Chondrocyte (in vitro differentiated cells): ENCODE data around the gene PDE2A. TPM values are rescaled to one million over a fixed set of nuclear protein-coding genes. Genes with fewer than 3 reads are reported as not detected.

Experiments used
- DNase-seq: peaks from one replicate; pipeline ENCODE4 v3.0.0; 2021; ENCODE audit warnings: mixed read lengths, low spot score
- H3K27ac Mint-ChIP-seq: one replicate; pipeline ENCODE4 v1.8.0; 2021; ENCODE audit warnings: mild to moderate bottlenecking, moderate library complexity, mixed read lengths; ENCODE audit not compliant: unreplicated experiment
- H3K27me3 Mint-ChIP-seq: 2 replicates; pipeline ENCODE4 v1.8.0; 2021; ENCODE audit warnings: low read depth, mixed read lengths
- H3K36me3 Mint-ChIP-seq: 2 replicates; pipeline ENCODE4 v1.8.0; 2021; ENCODE audit warnings: low read depth, mixed read lengths
- H3K4me1 Mint-ChIP-seq: 2 replicates; pipeline ENCODE4 v1.8.0; 2021; ENCODE audit warnings: low read depth, mild to moderate bottlenecking, mixed read lengths
- H3K4me3 Mint-ChIP-seq: one replicate; pipeline ENCODE4 v1.8.0; 2021; ENCODE audit warnings: mild to moderate bottlenecking, moderate library complexity, mixed read lengths; ENCODE audit not compliant: unreplicated experiment
- H3K9me3 Mint-ChIP-seq: 2 replicates; pipeline ENCODE4 v1.8.0; 2021; ENCODE audit warnings: low read depth, mixed read lengths
- total RNA-seq: library from RNA; stranded (reverse); gene quantifications from 3 replicates; pipeline ENCODE4 v1.2.1, GENCODE V29; 2021
- TF ChIP-seq, protein P1 (sequence below): fragments of 200-600 bp; sonication (generic); IDR thresholded peaks from 2 replicates; pipeline ENCODE4 v1.5.0; 2021; ENCODE audit warnings: antibody characterized with exemption, mild to moderate bottlenecking, moderate library complexity

Gene PDE2A
- total RNA-seq, 1 donor from 2014 or later: not detected

DNA sequence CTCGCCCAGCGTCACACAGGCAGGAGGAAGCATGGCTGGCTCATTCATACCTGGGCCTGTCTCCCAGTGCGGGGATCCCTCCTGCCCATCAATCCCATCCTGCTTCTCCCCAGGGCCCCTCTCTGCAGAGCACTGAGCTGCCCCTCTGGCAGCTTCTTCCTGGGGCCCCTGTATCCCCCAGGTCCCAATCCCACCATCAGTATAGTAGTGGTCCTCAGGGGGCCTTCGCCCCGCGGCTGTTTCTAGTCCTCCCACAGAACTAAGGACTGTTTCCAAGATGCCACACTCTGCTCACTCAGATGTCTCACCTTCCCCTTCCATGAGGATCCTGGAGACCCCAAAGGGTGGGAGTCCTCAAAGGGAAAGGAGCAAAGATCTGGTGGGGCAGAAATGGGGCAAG lies 97.6 kb downstream of the PDE2A start:
- TF ChIP-seq, protein P1, sequence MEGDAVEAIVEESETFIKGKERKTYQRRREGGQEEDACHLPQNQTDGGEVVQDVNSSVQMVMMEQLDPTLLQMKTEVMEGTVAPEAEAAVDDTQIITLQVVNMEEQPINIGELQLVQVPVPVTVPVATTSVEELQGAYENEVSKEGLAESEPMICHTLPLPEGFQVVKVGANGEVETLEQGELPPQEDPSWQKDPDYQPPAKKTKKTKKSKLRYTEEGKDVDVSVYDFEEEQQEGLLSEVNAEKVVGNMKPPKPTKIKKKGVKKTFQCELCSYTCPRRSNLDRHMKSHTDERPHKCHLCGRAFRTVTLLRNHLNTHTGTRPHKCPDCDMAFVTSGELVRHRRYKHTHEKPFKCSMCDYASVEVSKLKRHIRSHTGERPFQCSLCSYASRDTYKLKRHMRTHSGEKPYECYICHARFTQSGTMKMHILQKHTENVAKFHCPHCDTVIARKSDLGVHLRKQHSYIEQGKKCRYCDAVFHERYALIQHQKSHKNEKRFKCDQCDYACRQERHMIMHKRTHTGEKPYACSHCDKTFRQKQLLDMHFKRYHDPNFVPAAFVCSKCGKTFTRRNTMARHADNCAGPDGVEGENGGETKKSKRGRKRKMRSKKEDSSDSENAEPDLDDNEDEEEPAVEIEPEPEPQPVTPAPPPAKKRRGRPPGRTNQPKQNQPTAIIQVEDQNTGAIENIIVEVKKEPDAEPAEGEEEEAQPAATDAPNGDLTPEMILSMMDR: no peak
- H3K36me3 Mint-ChIP-seq: no peaks in the 10 kb centered on the region
- peaks cover 3% of the 10 kb centered on the region for H3K4me1 Mint-ChIP-seq
- H3K4me3 Mint-ChIP-seq: no peak overlapping the region
- no peak overlapping the region for H3K27ac Mint-ChIP-seq
- no peak for DNase-seq
- H3K27me3 Mint-ChIP-seq: peaks cover 28% of the 10 kb centered on the region
- H3K9me3 Mint-ChIP-seq: no peaks in the 10 kb centered on the region

DNA sequence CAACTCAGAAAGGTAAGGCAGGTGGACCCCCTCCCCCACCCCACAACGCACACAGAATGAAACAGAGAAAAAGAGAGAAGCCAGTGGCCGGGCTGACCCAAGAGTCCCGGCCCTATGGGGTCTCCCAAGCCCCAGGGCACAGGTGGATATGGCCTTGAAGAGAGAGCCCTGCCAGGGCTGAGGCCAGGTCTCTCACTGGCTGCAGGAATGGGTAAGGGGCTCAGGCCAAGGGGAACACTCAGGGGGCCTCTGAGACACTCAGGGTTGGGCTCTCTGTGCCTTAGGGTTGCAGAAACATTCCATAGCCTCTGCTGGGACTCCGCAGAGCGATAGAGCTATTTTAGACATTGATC lies 98.0 kb downstream of the PDE2A start:
- Mint-ChIP-seq H3K27me3 (peaks cover 27% of the 10 kb centered on the region), H3K36me3 (peaks cover 1% of the 10 kb centered on the region), H3K4me3 (no peak overlapping the region), H3K9me3 (no peaks in the 10 kb centered on the region), H3K4me1 (peaks cover 3% of the 10 kb centered on the region), H3K27ac (no peak overlapping the region)
- TF ChIP-seq, protein P1: no peak
- no peak for DNase-seq

- no peaks in the 10 kb centered on the region for H3K9me3 Mint-ChIP-seq
- TF ChIP-seq, protein P1: no peak
- DNase-seq: no peak
- peaks cover 2% of the 10 kb centered on the region for H3K36me3 Mint-ChIP-seq
- H3K4me3 Mint-ChIP-seq: no peak overlapping the region
- H3K27me3 Mint-ChIP-seq: peaks cover 22% of the 10 kb centered on the region
- peaks cover 3% of the 10 kb centered on the region for H3K4me1 Mint-ChIP-seq
- no peak overlapping the region for H3K27ac Mint-ChIP-seq
Measured at GRCh38 chr11:72575533-72576242, 98.5 kb downstream of the PDE2A start.

GRCh38 chr11:72574548-72575460 lies 99.4 kb downstream of the PDE2A start:
- TF ChIP-seq, protein P1: no peak
- H3K36me3 Mint-ChIP-seq: peaks cover 2% of the 10 kb centered on the region
- H3K4me3 Mint-ChIP-seq: no peak overlapping the region
- H3K27ac Mint-ChIP-seq: peak overlapping the region; percentile 1
- H3K4me1 Mint-ChIP-seq: peaks cover 7% of the 10 kb centered on the region
- no peak for DNase-seq
- peaks cover 18% of the 10 kb centered on the region for H3K27me3 Mint-ChIP-seq
- no peaks in the 10 kb centered on the region for H3K9me3 Mint-ChIP-seq

DNA sequence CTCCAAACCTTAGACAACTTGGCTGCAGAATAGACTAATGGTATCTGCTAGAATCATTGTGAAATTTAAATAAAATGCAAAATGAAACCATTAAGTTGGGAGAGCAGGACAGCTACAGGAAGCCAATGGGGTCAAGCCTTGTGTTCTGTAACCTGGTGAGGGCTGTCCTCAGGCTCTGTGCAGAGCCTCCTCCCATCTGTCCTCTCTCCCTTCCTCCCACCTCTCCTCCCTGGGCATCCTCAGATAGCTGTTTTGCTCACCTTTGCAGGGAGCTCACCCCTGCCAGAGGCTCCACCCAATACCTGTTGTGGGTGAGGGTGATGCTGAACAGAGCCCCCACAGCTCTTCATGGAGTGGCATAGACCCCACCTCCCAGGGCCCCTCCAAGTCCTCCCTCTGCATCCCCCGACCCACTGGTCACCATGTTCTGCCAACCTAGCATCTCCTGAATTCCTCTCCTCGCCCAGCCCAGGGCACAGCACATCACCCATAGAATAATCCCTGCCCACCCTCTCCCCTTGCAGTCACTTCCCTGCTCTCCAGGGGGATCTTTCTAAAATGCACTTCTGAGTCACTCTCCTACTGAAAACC lies 100.3 kb downstream of the PDE2A start:
- Mint-ChIP-seq H3K27me3 (peaks cover 18% of the 10 kb centered on the region), H3K27ac (no peak overlapping the region), H3K4me3 (no peak overlapping the region), H3K36me3 (peaks cover 2% of the 10 kb centered on the region), H3K4me1 (peaks cover 7% of the 10 kb centered on the region), H3K9me3 (no peaks in the 10 kb centered on the region)
- TF ChIP-seq, protein P1: no peak
- no peak for DNase-seq
